Esophagus muscularis mucosa (tissue), 3 donors: ENCODE measurements around the gene CPA5.
"Not testable (repeated sequence)": the region's sequence is repeated elsewhere in the genome, so short reads cannot be mapped to it uniquely, and the experiment has no call there.

Source experiments
- POLR2AphosphoS5 ChIP-seq, 2 donors: sonication (generic); formaldehyde crosslinking; IDR thresholded peaks; one replicate each; pipeline ENCODE4 v1.6.1; 2017; ENCODE audit warnings: antibody characterized with exemption in 2 of 2
- TF ChIP-seq, protein P1 (sequence below), 3 experiments: fragments of 200-600 bp in 2 of 3; fragments of 450-650 bp in 1 of 3; sonication (generic) in 2 of 3; IDR thresholded peaks; one replicate each; pipeline ENCODE4 v1.5.1; 2017 to 2019; ENCODE audit warnings: antibody characterized with exemption in 3 of 3, mild to moderate bottlenecking in 2 of 3, moderate library complexity in 1 of 3

GRCh38 chr7:130376461-130376860, 31.8 kb downstream of the CPA5 start:
- TF ChIP-seq, protein P1, sequence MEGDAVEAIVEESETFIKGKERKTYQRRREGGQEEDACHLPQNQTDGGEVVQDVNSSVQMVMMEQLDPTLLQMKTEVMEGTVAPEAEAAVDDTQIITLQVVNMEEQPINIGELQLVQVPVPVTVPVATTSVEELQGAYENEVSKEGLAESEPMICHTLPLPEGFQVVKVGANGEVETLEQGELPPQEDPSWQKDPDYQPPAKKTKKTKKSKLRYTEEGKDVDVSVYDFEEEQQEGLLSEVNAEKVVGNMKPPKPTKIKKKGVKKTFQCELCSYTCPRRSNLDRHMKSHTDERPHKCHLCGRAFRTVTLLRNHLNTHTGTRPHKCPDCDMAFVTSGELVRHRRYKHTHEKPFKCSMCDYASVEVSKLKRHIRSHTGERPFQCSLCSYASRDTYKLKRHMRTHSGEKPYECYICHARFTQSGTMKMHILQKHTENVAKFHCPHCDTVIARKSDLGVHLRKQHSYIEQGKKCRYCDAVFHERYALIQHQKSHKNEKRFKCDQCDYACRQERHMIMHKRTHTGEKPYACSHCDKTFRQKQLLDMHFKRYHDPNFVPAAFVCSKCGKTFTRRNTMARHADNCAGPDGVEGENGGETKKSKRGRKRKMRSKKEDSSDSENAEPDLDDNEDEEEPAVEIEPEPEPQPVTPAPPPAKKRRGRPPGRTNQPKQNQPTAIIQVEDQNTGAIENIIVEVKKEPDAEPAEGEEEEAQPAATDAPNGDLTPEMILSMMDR (IDR thresholded peaks at IDR 0.05), result not testable (repeated sequence)
- not testable (repeated sequence) for TF ChIP-seq POLR2AphosphoS5 (IDR thresholded peaks at IDR 0.05)
